Testis (tissue), 2 donors: ENCODE measurements around the gene RNF217.

Experiments used
- CTCF ChIP-seq, 3 experiments: fragments of 450-650 bp in 2 of 3; fragments of 200-600 bp in 1 of 3; sonication (generic) in 1 of 3; IDR thresholded peaks; one replicate each; pipeline ENCODE4 v1.5.1; 2016 to 2019; ENCODE audit warnings: antibody characterized with exemption in 3 of 3, mild to moderate bottlenecking in 2 of 3, moderate library complexity in 1 of 3
- POLR2A ChIP-seq: fragments of 450-650 bp; IDR thresholded peaks from one replicate; pipeline ENCODE4 v1.6.1; 2017; ENCODE audit warnings: antibody characterized with exemption, mild to moderate bottlenecking, moderate library complexity

GRCh38 chr6:125138083-125138482, 175.8 kb downstream of the RNF217 start:
- TF ChIP-seq POLR2A (no peak), CTCF (IDR thresholded peaks at IDR 0.05) (no peak)
